HCT116 (cell line): ENCODE results near the gene NSD2. TPM values are rescaled to one million over a fixed set of nuclear protein-coding genes. Genes with fewer than 3 reads are reported as not detected.

ENCODE experiments used
- ATAC-seq: fragments of 200-7000 bp; cut with Tn5 transposase; 2 replicates; pipeline ENCODE4 v1.9.1; 2020; ENCODE audit warnings: mild to moderate bottlenecking, moderate library complexity
- BruUV-seq: library from RNA; stranded (reverse); fragments of 400-500 nt; replicated peaks from 2 replicates; lab custom pipeline; 2021; lab: Mats Ljungman, UMichigan
- CTCF ChIA-PET: fragments of 300-600 bp; sonication (Branson Sonifier 250); formaldehyde crosslinking; loops from one replicate; lab custom pipeline; 2021; ENCODE audit warnings: antibody characterized with exemption; lab: Charles Lee
- POLR2A ChIA-PET: fragments of 300-600, 350-600 bp; sonication (Branson Sonifier 250); formaldehyde crosslinking; loops from one replicate; lab custom pipeline; 2021; ENCODE audit warnings: antibody characterized with exemption; lab: Charles Lee
- RAD21 ChIA-PET, 2 experiments: fragments of 300-600 bp; sonication (Branson Sonifier 250); formaldehyde crosslinking; loops; one replicate each; lab custom pipeline; 2023; ENCODE audit warnings: low total read pairs in 2 of 2; ENCODE audit not compliant: uncharacterized antibody in 2 of 2, unreplicated experiment in 2 of 2, low non-redundant PET in 1 of 2; lab: Charles Lee
- DNase-seq: peaks from one replicate; pipeline ENCODE4 v3.0.0-alpha.2; 2010; ENCODE audit warnings: low read depth, low spot score
- H2AFZ ChIP-seq: fragments of 200-600 bp; shearing (Covaris generic), sonication (generic); 2 replicates; pipeline ENCODE4 v1.6.1; 2017; ENCODE audit warnings: low read depth, mixed run types, mixed read lengths, antibody characterized with exemption, low read length; ENCODE audit not compliant: poor library complexity, severe bottlenecking
- H3K27ac ChIP-seq: 2 replicates; pipeline ENCODE4 v1.5.1; 2012; ENCODE audit warnings: low read depth, low read length
- H3K27me3 ChIP-seq: fragments of 200-600 bp; sonication (generic); 2 replicates; pipeline ENCODE4 v1.6.1; 2016; ENCODE audit warnings: mixed run types, low read length, mixed read lengths; ENCODE audit not compliant: insufficient read depth
- H3K36me3 ChIP-seq, 2 experiments: fragments of 200-500 bp in 1 of 2; fragments of 200-600 bp in 1 of 2; sonication (Bioruptor generic) in 1 of 2; sonication (generic) in 1 of 2; 2 replicates each; pipeline versions ENCODE4 v1.5.1 to v1.6.1; 2014 to 2016; ENCODE audit warnings: low read length in 2 of 2, inconsistent platforms in 1 of 2, mixed read lengths in 1 of 2, mixed run types in 1 of 2; ENCODE audit not compliant: insufficient read depth in 2 of 2, control insufficient read depth in 1 of 2
- H3K4me1 ChIP-seq, 2 experiments: fragments of 200-600 bp in 1 of 2; sonication (generic) in 1 of 2; 2 replicates each; pipeline versions ENCODE4 v1.5.1 to v1.6.1; 2012 to 2017; ENCODE audit warnings: low read length in 2 of 2, inconsistent platforms in 1 of 2, mild to moderate bottlenecking in 1 of 2, mixed read lengths in 1 of 2, mixed run types in 1 of 2, moderate library complexity in 1 of 2; ENCODE audit not compliant: insufficient read depth in 2 of 2, control insufficient read depth in 1 of 2
- H3K4me2 ChIP-seq: fragments of 200-600 bp; sonication (generic); 2 replicates; pipeline ENCODE4 v1.6.1; 2017; ENCODE audit warnings: mixed run types, low read length, mixed read lengths
- H3K4me3 ChIP-seq, 2 experiments: fragments of 200-600 bp in 1 of 2; sonication (generic) in 1 of 2; replicated peaks in 1 of 2; 2 replicates each; pipeline ENCODE4 v1.5.1; 2011 to 2016; ENCODE audit warnings: low read length in 2 of 2, control low read depth in 1 of 2, low read depth in 1 of 2, mild to moderate bottlenecking in 1 of 2, mixed read lengths in 1 of 2, mixed run types in 1 of 2
- H3K79me2 ChIP-seq: fragments of 200-600 bp; sonication (generic); 2 replicates; pipeline ENCODE4 v1.6.1; 2017; ENCODE audit warnings: mild to moderate bottlenecking, mixed run types, low read length, moderate library complexity, mixed read lengths; ENCODE audit not compliant: insufficient read depth
- H3K9ac ChIP-seq: fragments of 200-600 bp; sonication (generic); 2 replicates; pipeline ENCODE4 v1.6.1; 2016; ENCODE audit warnings: low read length, mixed read lengths
- H3K9me2 ChIP-seq: fragments of 200-600 bp; sonication (generic), shearing (Covaris generic); 2 replicates; pipeline ENCODE4 v1.6.1; 2017; ENCODE audit warnings: mixed run types, mild to moderate bottlenecking, moderate library complexity; ENCODE audit not compliant: insufficient read depth
- H3K9me3 ChIP-seq, 2 experiments: fragments of 200-500 bp in 1 of 2; fragments of 200-600 bp in 1 of 2; sonication (Bioruptor generic) in 1 of 2; sonication (generic) in 1 of 2; 2 replicates each; pipeline ENCODE4 v1.6.1; 2014 to 2017; ENCODE audit warnings: low read length in 2 of 2, mixed read lengths in 2 of 2, inconsistent platforms in 1 of 2, low read depth in 1 of 2, mild to moderate bottlenecking in 1 of 2, mixed run types in 1 of 2, moderate library complexity in 1 of 2; ENCODE audit not compliant: control insufficient read depth in 1 of 2, insufficient read depth in 1 of 2
- H4K20me1 ChIP-seq: fragments of 200-600 bp; sonication (generic), shearing (Covaris generic); 2 replicates; pipeline ENCODE4 v1.6.1; 2017; ENCODE audit warnings: mixed run types, mild to moderate bottlenecking, moderate library complexity; ENCODE audit not compliant: insufficient read depth
- CBX3 ChIP-seq: IDR thresholded peaks from 2 replicates; pipeline ENCODE4 v1.6.1; 2012; ENCODE audit warnings: low read depth
- CEBPB ChIP-seq: IDR thresholded peaks from 2 replicates; pipeline ENCODE4 v1.6.1; 2012; ENCODE audit warnings: low read depth
- EGR1 ChIP-seq: IDR thresholded peaks from 2 replicates; pipeline ENCODE4 v1.6.1; 2012; ENCODE audit warnings: low read depth
- ELF1 ChIP-seq: IDR thresholded peaks from 2 replicates; pipeline ENCODE4 v1.6.1; 2012; ENCODE audit warnings: low read depth, borderline replicate concordance
- EZH2phosphoT487 ChIP-seq: fragments of 200-600 bp; IDR thresholded peaks from 2 replicates; pipeline ENCODE4 v1.6.1; 2018; ENCODE audit warnings: antibody characterized with exemption, borderline replicate concordance
- JUND ChIP-seq: IDR thresholded peaks from 2 replicates; pipeline ENCODE4 v1.6.1; 2012
- POLR2A ChIP-seq: IDR thresholded peaks from 2 replicates; pipeline ENCODE4 v1.7.0; 2011; ENCODE audit warnings: borderline replicate concordance; ENCODE audit not compliant: insufficient read depth, insufficient read length; ENCODE audit errors: extremely low read depth
- POLR2AphosphoS5 ChIP-seq: IDR thresholded peaks from 2 replicates; pipeline ENCODE4 v1.6.1; 2011; ENCODE audit warnings: mild to moderate bottlenecking, low read depth, low read length, moderate library complexity
- RAD21 ChIP-seq: IDR thresholded peaks from 2 replicates; pipeline ENCODE4 v1.6.1; 2012; ENCODE audit warnings: low read depth, mild to moderate bottlenecking
- SP1 ChIP-seq: IDR thresholded peaks from 2 replicates; pipeline ENCODE4 v1.6.1; 2012; ENCODE audit warnings: low read depth
- SRF ChIP-seq: IDR thresholded peaks from 2 replicates; pipeline ENCODE4 v1.6.1; 2012; ENCODE audit warnings: low read depth
- TCF7L2 ChIP-seq: IDR thresholded peaks from 2 replicates; pipeline ENCODE4 v1.7.0; 2011; ENCODE audit warnings: borderline replicate concordance, inconsistent platforms; ENCODE audit not compliant: insufficient read depth, insufficient read length; ENCODE audit errors: extremely low read depth
- YY1 ChIP-seq: IDR thresholded peaks from 2 replicates; pipeline ENCODE4 v1.6.1; 2011; ENCODE audit warnings: low read length, low read depth, moderate library complexity, mild to moderate bottlenecking; ENCODE audit not compliant: insufficient replicate concordance; ENCODE audit errors: extremely low read depth
- ZFX ChIP-seq: fragments of 450-650 bp; IDR thresholded peaks from 2 replicates; pipeline ENCODE4 v1.6.1; 2017
- ZNF274 ChIP-seq: fragments of 200-500 bp; sonication (Bioruptor generic); IDR thresholded peaks from 2 replicates; pipeline ENCODE4 v1.6.1; 2014; ENCODE audit warnings: mild to moderate bottlenecking, low read depth, low read length, inconsistent platforms
- intact Hi-C: fragments of 100-400 bp; cut with micrococcal nuclease; formaldehyde crosslinking; loops from 2 replicates; pipeline ENCODE4 v1.10.0; 2022
- total RNA-seq: library from RNA; stranded (reverse); gene quantifications from one replicate; pipeline ENCODE4 v1.2.1, GENCODE V29; 2021; ENCODE audit not compliant: unreplicated experiment
- TF ChIP-seq, protein P1 (sequence below): IDR thresholded peaks from 2 replicates; pipeline ENCODE4 v1.6.1; 2012; ENCODE audit warnings: low read depth
- TF ChIP-seq, protein P2 (sequence below): IDR thresholded peaks from 2 replicates; pipeline ENCODE4 v1.6.1; 2012
- TF ChIP-seq, protein P3 (sequence below), 3 experiments: fragments of 200-600 bp in 1 of 3; sonication (generic) in 1 of 3; IDR thresholded peaks in 2 of 3; conservative IDR thresholded peaks in 1 of 3; 2 replicates each; pipeline ENCODE4 v1.5.1; 2012 to 2017; ENCODE audit warnings: low read depth in 2 of 3, low read length in 2 of 3, antibody characterized with exemption in 1 of 3, borderline replicate concordance in 1 of 3, control low read depth in 1 of 3, mild to moderate bottlenecking in 1 of 3, mixed read lengths in 1 of 3, mixed run types in 1 of 3, moderate library complexity in 1 of 3; ENCODE audit not compliant: insufficient read depth in 1 of 3

The NSD2 gene
- total RNA-seq, 1 experiment from 2014 or later: 145 TPM

DNA sequence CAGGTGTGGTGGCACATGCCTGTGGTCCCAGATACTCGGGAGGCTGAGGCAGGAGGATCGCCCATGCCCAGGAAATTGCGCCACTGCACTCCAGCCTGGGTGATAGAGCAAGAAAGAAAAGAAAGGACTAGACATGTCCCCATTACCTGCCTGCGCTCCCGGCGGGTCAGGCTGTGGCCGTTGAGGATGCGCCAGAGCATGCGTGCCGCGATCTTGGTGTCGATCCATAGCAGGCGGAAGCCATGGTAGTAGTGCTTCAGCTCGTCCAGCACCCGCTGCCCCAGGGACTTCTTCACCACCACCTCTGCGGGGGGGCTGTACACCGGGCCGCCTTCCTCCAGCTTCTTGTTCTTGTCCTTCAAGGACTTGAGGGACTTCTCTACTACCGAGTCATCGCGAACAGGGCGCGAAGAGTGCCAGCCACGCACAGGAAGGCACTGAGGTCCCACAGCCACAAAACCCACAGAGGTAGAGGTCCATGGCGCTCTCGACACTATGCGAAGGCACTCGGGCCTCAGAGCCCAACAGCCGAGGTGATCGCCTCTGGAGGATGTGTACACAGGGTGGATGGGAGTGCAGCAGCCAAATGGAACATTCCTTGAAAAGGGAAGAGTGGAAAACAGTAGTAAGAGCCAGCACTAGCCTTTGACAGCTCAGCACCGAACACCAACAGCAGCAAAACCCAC lies 29.8 kb upstream of the NSD2 start:
- ChIA-PET POLR2A (no interaction called here), CTCF (no interaction called here), RAD21 (no interaction called here)
- no peaks in the 10 kb centered on the region for H3K9me2 ChIP-seq
- H2AFZ ChIP-seq: no peak overlapping the region
- H3K9ac ChIP-seq: no peak overlapping the region
- no TSS peak for BruUV-seq
- no peaks in the 10 kb centered on the region for H4K20me1 ChIP-seq
- peaks cover 91% of the 10 kb centered on the region for H3K79me2 ChIP-seq
- H3K4me3 ChIP-seq: no peak overlapping the region
- H3K4me2 ChIP-seq: no peak overlapping the region
- intact Hi-C loops: no loop called here
- H3K27ac ChIP-seq: no peak overlapping the region
- no peaks in the 10 kb centered on the region for H3K27me3 ChIP-seq
- no peak for DNase-seq
- ATAC-seq: no peak
- H3K9me3 ChIP-seq: no peaks in the 10 kb centered on the region
- TF ChIP-seq, protein P1, sequence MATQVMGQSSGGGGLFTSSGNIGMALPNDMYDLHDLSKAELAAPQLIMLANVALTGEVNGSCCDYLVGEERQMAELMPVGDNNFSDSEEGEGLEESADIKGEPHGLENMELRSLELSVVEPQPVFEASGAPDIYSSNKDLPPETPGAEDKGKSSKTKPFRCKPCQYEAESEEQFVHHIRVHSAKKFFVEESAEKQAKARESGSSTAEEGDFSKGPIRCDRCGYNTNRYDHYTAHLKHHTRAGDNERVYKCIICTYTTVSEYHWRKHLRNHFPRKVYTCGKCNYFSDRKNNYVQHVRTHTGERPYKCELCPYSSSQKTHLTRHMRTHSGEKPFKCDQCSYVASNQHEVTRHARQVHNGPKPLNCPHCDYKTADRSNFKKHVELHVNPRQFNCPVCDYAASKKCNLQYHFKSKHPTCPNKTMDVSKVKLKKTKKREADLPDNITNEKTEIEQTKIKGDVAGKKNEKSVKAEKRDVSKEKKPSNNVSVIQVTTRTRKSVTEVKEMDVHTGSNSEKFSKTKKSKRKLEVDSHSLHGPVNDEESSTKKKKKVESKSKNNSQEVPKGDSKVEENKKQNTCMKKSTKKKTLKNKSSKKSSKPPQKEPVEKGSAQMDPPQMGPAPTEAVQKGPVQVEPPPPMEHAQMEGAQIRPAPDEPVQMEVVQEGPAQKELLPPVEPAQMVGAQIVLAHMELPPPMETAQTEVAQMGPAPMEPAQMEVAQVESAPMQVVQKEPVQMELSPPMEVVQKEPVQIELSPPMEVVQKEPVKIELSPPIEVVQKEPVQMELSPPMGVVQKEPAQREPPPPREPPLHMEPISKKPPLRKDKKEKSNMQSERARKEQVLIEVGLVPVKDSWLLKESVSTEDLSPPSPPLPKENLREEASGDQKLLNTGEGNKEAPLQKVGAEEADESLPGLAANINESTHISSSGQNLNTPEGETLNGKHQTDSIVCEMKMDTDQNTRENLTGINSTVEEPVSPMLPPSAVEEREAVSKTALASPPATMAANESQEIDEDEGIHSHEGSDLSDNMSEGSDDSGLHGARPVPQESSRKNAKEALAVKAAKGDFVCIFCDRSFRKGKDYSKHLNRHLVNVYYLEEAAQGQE: no peak
- no peak for TF ChIP-seq POLR2AphosphoS5
- no peak for TF ChIP-seq SRF
- TF ChIP-seq EGR1: no peak
- TF ChIP-seq POLR2A: no peak
- no peak for TF ChIP-seq ZNF274
- no peak for TF ChIP-seq RAD21
- no peak for TF ChIP-seq ZFX
- no peak for TF ChIP-seq TCF7L2
- TF ChIP-seq, protein P2, sequence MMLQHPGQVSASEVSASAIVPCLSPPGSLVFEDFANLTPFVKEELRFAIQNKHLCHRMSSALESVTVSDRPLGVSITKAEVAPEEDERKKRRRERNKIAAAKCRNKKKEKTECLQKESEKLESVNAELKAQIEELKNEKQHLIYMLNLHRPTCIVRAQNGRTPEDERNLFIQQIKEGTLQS: no peak
- no peak for TF ChIP-seq SP1
- no peak for TF ChIP-seq JUND
- TF ChIP-seq CBX3: no peak
- TF ChIP-seq EZH2phosphoT487: no peak
- no peak for TF ChIP-seq ELF1
- no peak for TF ChIP-seq CEBPB
- TF ChIP-seq, protein P3, sequence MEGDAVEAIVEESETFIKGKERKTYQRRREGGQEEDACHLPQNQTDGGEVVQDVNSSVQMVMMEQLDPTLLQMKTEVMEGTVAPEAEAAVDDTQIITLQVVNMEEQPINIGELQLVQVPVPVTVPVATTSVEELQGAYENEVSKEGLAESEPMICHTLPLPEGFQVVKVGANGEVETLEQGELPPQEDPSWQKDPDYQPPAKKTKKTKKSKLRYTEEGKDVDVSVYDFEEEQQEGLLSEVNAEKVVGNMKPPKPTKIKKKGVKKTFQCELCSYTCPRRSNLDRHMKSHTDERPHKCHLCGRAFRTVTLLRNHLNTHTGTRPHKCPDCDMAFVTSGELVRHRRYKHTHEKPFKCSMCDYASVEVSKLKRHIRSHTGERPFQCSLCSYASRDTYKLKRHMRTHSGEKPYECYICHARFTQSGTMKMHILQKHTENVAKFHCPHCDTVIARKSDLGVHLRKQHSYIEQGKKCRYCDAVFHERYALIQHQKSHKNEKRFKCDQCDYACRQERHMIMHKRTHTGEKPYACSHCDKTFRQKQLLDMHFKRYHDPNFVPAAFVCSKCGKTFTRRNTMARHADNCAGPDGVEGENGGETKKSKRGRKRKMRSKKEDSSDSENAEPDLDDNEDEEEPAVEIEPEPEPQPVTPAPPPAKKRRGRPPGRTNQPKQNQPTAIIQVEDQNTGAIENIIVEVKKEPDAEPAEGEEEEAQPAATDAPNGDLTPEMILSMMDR (IDR thresholded peaks at IDR 0.05 in 2 of 3, conservative IDR thresholded peaks at IDR 0.05 in 1 of 3; ENCODE audit: borderline replicate concordance in 1 of 3, insufficient read depth in 1 of 3, low read depth in 2 of 3, low read length in 2 of 3): no peak
- TF ChIP-seq YY1: no peak
- peaks cover 31 to 49% of the 10 kb centered on the region in 2 experiments; a peak in 3 of 4 replicates for H3K36me3 ChIP-seq
- no peaks in the 10 kb centered on the region for H3K4me1 ChIP-seq
